CMK (cell line): ENCODE results near the gene PTH2.

Source experiments
- DNase-seq: peaks from one replicate; pipeline ENCODE4 v3.0.0-alpha.2; 2010; ENCODE audit warnings: low read depth

PTH2 gene

DNA sequence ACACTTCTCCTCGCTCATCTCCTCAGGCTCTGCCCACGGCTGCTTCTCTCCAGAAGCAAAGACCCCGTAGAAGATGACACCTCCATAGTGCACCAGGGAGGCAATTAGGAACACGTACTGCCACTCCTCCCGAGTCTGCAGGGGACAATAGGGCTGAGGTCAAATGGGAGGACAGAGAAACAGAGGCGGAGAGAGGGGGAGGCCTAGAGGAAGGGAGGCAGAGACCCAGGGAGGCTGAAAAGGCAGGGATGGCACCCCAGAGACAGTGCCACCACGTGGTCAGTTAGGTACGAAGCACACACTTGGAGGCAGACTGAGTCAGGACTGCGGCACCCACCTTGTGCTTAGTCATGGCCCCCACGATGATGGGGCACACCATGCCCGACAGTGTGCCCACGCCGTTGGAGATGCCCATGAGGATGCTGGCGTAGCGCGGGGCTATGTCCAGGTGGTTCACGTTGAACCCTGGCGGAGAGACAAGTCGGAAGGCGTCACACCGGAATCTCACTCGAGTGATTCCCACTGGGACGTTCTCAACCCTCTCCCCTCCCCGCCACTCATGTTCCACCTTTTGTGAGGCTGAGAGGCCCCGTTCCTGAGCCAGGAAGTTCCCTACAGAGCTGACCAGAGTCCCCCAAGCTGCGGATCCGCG is 7.6 kb upstream of the PTH2 start:
- DNase-seq, result no peak

DNA sequence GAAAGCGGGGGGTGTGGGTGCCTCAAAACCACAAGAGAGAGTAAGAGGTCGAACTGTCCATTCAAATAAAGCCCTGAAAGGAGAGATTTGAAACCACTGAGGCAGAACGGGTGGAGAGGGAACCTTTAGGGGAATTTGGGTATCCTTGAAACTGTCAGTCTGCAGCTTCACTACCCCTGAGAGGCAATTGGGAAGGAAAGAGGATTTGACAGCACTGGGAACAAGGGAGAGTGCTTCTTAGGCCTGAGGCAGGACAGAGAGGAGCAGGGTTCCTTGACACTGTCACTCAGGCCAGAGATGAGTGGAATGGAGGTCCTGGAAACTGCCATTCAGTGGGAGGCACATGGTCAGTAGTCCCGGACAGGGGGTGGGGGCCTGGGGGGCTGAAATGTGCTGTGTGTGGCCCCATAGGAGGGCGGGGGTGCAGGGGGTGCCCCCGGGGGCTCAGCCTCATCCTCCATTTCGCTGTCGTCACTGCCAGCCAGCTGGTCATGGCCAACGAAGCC is 7.0 kb upstream of the PTH2 start:
- no peak for DNase-seq

DNA sequence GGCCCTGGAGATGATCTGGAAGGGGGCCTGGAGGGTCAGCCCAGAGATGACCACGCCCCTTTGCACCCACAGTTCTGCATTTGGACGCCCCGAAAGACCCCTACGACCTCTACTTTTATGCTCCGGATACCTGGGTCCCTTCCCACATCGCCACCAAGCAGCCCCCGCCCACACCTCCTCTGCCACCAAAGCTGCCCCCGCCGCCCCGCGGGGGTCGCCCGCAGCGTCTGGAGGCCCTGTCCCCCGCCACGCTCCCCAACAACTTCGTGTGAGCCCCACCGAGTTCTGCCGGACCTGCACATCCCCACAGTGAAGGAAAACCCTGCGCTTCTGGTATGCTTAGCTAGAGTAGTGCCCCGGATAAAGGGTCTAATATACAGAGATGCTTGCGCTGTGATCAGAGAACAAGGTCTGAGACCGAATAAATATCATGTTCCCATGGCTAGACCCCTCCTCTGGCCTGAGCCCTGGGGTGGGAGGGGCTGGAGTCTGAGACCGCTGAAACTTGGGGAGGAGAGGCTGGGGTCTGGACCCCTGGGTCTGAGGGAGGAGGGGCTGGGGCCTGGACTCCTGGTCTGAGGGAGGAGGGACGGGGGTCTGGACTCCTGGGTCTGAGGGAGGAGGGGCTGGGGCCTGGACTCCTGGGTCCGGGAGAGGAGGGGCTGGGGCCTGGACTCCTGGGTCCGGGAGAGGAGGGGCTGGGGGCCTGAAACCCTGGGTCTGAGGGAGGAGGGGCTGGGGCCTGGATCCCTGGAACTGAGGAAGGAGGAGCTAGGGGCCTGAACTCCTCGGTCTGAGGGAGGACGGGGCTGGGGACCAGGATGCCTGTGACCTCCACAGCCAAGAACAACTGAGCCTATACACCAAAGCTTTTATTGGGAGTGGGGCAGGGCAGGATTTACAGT is 5.6 kb upstream of the PTH2 start:
- no peak for DNase-seq

DNA sequence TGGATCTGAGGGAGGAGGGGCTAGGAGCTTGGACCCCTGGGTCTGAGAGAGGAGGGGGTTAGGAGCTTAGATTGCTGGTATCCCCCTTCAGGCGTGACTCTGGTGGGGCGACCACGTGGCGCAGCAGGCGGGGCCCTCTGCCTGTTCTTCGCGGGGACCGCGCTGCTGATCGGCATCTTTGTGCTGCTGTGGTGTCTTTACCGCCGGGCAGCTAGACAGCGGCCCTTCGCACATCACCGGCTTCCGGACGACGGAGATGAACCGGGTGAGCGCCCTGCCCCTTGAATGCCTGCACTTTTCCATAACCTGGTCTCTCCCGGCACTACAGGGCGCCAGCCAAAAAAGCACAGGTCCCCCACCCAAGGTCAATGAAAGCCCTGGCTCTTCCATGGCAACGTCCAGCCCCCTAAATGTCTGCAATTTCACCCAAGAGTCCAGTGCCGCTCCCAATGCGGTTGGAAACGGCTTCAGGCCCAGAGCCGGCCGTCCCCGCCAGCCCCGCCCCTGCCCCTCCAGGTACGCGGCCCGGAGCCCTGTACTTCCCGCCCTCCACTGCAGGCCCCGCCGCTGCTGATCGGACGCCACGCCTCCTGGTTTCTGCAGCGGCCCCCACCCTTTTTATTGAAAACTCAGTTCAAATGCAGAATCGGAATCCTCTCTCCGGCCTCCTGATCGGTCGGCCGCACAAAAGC is 4.8 kb upstream of the PTH2 start:
- no peak for DNase-seq

DNA sequence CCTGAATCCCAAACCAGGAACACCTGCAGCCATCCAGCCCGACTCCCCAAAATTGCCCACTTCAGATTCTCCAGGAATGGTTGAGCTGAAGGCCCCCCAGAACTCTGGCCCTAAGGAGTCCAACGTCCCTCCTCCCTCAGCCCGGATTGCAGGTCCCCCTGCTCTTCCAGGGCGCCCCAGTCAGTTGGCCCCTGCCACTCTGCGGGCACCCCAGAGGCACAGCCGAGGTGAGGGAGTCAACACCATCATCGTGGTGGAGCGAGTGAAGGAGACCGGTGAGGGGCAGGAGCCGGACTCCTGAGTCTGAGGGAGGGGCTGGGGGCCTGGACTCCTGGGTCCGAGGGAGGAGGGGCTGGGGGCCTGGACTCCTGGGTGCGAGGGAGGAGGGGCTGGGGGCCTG is 4.1 kb upstream of the PTH2 start:
- DNase-seq, result no peak

DNA sequence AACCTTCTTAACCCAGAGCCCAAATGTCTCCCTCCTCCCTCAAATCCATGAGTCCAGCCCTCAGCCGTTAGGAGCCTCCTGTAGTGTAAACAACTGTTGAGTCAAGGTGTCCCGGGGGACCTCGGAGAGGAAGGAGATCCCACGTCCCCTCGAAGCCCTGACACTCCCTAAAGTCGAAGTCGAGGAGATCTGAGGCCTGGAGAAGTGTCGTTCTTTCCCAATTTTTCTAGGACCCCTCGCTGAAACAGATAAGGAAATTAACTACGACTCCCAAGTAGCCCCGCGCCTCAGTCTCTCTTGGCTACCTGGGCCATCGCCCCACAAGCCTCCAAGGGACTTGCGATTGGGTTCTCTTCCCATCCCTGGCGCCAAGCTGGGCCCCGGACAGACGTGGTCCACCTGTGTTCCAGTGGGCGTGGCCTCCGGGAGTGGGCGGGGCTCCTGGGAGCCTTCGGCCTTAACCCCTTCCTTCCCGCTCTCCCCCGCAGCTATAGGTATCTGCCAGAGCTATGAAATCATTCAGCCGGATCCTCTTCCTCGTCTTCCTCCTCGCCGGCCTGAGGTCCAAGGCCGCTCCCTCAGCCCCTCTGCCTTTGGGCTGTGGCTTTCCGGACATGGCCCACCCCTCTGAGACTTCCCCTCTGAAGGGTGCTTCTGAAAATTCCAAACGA is 2.8 kb upstream of the PTH2 start:
- no peak for DNase-seq

DNA sequence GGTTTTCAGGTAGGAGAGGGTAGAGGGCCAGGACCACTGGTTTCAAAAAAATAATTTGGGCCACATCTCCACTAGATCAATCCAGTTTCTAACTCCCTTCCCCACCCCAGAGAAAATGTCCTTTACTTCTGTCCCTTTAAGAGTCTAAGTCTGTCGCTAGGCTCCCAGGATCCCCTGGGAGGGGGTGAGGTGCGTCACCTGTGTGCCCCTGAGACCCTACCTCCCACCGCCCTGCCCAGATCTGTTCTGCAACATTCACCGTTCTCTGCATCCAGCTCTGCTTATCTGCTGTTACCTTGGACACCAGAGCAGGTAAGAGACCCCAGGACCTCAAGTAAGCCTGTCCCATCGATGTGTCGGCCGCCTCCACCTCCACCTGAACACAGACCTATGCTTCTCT is 1.9 kb upstream of the PTH2 start, which contains the start of gene GFY:
GFY (plus strand) TSS at position 211 of the 400 bp plus-strand sequence. CDS start 1,043 bp downstream, outside the sequence.
- DNase-seq, result no peak

DNA sequence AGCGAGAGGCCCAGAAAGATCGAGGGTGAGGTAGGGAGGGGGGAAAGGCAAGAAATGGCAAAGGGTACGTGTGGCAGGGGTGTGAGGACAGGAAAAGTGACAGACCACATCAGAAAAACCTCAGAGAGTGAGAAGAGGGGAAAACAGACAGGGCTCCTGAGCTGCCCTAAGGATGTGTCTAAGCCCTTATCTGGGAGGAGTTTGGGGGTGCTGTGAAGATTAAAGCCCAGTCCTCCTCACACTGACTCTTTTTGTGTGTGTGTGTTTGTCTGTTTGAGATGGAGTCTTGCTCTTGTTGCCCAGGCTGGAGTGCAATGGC is 703 bp upstream of the PTH2 start:
- DNase-seq, result no peak

DNA sequence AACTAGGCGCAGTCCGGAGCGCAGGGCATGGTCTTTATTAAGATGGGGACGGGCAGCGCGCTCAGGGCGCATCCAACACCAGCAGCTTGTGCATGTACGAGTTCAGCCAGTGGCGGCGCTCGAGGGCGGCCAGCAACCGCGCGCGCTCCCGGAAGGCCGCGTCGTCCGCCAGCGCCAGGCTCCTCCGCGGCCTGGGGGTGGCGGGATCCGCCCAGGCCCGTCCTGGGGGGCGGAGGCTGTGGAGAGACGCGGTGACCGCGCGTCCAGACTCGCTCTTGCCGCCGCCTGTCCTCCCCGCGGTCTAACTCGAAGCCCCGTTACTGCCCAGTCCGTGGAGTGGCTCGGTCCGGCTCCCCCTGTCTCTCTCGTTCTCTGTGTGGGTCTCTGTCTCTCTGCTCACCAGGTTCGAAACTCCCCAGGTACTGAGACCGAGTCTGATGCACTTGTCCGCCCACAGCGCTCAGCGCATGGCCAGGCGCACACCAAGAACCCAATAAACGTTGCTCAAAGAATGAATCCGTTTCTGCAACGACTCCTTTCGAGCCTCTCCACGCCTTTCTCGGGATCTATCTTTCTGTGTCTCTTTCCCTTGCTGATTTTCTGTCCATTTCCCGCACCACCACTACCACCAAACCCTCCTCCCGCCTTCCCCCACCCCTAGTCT is 702 bp downstream of the PTH2 start:
- no peak for DNase-seq

DNA sequence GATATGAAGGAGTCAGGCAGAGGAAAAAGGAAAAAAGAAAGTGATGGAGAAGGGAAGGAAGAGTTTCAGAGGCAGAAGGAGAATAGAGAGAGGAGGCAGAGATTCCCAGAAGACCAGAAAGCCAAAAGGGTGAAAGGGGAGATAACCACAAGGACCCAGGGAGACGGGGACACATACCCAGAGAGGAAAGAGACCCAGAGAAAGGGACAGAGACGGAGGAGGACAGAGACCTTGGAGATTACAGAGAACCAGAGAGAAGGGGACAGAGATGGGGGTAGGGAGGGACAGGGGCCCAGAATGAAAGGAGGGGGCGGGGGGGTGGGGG is 1.4 kb downstream of the PTH2 start:
- no peak for DNase-seq

DNA sequence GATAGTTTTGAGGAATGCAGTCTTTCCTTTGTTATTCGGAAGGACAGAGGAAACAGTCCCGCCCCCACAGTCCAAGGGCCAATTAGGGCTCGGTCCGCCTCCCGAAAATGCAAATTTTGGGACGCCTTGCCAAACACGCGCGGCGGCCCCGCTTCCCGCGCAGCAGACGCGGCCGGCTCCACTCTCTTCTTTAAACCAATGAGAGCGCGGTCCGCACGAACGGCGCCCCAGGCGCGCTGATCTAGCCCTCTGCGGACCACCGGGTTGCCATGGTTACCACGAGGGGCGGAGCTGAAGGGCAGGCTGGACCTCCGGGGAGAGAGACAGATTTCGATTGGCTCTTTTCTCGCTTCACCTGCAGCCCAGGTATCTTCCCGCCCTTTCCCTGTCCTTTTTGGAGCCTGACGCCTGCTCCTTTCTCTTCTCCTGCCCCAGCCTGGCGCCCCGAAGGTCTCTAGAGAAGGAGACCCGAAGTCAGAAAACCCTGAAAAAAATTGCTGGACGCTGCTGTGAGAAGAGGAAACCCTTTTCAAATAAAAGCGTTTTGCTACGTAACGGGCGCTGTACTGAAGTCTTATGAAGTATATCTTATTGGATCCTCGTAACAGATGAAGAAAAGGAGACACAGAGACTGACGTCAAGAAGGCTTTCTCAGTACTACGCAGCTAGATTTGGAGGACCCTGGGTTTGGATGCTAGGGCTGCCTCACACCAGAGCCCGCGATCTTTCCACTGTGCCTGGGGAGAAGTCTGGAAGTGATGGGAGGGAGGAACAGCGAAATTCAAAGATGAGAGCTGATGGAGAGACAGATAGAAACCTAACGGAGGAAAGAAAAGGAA is 2.0 kb downstream of the PTH2 start:
- no peak for DNase-seq

DNA sequence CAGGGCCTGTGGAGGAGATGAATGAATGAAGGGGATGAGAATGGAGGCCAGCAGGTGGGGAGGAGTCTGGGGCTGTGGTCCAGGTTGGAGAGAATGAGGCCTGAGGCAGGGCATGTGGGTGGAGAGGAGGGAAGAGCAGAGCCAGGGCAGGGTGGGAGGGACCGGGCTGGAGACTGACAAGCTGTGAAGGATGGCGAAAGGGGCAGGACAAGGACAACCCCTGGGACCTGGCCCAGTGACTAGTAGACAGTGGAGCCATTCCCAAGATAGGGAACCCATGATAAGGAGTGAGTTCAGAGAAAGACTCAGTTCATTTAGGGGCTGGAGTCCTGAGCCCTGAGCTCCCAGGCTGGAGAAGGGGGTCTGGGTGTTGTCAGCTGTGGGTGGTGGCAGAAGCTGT is 3.0 kb downstream of the PTH2 start:
- DNase-seq, result no peak

DNA sequence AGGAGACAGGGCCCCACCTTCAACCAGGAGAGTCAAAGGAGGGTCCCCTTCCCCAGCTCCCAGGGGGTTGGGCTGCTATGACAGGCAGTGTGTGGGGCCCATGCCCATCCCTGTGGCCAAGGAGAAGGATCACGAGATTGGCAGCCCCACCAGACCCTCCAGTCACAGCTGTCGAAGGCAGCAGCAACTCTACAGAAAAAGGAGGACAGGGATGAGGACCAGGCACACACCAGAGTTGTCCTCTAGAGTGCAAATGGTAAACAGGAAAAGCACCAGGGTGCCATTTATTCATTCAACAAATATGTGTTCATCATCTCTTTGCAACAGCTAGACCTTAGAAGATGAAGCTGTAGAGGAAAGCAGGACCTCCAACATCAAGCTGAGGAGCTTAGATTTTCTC is 4.1 kb downstream of the PTH2 start:
- DNase-seq, result no peak

DNA sequence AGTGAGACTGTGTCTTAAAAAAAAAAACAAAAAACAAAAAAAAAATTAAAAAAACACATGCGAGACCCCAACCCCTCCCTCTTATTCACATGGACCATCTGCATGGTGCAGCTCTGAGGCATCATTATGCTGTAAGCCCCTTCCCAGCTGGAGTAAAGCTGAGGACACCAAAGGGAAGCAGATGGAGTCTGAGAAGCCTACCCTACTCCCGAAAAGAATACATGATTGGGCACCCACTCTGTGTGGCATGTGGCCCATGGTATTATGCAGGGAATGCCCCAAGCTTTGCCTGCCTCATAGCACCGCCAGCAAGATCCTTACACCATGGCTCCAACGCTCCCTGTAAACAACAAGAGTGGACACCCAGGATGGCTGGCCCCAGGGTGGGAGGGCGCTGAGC is 4.7 kb downstream of the PTH2 start:
- DNase-seq, result no peak

DNA sequence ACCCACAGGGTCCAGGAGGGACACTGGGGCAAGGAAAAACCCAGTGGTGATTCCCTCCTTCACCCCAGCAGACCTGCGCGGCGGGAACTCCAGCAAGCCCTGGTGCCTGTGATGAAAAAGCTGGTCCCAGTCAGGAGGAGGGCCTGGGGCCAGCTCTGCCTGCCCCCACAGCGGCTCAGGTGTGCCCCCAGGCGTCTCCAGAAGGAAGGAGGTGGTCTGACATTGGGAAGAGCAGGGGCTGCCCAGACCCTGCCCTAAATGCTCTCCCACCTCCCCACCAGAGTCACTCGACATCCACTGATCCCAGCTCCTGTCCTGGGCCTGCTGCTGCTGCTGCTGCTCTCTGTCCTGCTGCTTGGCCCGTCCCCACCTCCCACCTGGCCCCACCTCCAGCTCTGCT is 6.2 kb downstream of the PTH2 start:
- no peak for DNase-seq

DNA sequence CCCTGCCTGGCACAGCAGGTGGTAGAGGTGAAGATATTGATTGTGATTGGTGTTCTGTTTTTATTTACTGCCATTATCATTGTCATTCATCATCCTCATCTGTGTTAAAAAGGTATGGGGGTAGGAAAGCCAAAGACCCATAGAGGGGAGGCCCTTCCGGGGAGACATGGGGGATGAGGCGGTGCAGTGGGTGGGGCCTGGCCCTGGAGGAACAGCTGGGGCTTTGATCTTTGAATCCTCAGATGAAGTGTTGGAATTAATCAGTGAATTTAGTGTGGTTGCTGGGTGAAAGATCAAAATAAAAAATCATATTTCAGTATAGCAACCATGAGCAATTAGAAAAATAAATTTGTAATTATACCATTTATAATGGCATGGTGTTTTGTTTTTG is 7.4 kb downstream of the PTH2 start:
- no peak for DNase-seq

DNA sequence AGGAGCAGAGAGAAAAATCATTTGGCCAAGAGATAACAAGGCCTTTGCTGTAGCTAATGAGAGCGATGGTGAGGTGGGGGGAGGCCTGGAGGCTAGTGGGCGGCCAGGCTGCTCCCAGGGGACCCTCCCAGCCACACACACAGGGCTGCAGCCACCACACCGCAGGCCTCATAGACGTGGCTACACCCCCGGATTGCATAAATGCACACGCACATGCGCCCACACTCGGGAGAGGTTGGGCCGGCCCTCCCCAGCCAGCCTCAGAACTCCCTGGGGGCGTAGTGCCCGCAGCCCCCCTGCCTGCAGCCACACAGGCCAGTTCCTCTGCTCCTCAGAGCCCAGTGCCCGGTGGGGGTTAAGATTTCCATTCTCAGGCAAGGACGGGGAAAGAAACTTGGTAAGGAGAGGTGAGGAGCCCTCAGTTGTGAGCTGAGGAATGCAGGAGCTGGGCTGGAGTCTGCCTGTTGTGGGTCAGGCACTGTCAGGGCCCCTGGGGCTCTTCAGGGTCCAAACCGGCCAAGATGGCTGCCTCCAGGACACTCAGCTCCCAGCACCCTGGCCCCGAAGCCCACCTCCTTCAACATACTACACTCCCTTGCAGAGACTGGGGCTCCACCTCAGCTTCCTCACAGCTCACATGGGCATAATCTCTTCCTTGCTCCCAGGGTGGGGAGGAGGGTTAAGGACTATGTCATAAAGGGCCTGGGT is 8.0 kb downstream of the PTH2 start:
- DNase-seq, result no peak

DNA sequence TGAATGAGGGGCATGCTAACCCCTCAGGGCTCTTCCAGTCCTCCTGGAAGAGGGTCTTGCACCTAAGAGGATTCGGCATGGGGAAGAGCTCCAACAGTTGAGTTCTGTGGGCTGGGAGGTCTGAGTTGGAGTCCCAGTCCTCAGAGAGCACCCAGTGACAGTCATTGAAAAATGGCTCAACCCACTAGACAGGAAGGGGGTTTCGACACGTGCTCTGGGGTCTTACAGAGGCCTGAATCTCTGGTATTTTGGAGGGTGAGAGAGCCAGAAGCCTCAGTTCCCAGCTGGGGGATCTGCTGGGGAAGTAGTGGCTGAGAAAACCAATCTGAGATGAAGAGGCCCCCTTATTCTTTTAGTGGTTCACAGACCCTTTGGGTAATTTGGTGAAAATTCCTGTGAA is 9.0 kb downstream of the PTH2 start:
- DNase-seq, result no peak

DNA sequence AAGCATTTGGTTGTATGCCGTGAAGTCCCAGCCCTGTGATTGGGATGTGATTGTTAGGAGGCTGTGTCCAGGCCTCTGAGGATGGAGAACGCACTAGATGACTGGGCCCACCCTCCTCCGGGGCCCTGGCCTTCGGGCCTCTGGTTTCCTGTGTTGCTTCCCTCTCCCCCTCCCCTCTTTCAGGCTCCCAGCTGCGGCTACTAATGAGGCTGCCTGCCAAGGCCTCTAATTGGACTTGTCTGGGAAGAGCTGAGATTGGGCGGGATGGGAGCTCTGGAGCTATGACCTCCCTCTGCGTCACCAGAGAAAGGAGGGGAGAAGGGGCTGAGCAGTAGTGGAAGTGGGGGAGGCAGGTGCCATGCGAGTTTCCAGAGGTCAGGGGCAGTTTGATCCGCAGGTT is 9.9 kb downstream of the PTH2 start:
- DNase-seq, result no peak

DNA sequence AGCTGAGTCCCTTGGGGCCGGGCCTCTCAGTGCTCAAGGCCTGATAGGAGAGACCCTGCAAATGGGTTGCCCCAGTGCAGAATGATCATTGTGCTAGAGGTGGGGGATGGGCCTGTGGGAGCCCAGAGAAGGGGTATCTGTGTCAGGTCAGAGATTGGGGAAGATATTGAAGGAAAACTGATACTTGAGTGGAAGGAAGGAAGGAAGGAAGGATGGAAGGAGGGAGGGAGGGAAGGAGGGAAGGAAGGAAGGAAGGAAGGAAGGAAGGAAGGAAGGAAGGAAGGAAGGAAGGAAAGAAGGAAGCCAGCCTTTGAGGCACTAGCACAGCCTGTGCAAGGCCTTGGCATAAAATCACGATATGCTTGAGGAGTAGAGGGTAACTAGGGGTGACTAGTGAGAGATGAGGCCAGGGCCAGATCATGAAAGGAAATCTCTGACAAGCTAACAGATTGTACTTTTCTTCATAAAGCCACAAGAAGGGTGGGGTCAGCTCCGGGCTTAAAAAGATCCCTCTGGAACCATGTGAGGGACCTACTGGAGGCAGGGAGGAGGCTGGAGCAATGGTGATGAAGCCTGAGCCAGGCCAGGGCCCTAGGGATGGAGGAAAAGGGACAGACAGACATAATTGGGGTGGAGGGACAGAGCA is 11.4 kb downstream of the PTH2 start:
- DNase-seq, result no peak
